ENCODE data around the gene CEACAM19.
"Not testable (repeated sequence)": the region's sequence is repeated elsewhere in the genome, so short reads cannot be mapped to it uniquely, and the experiment has no call there.

CEACAM19 gene

DNA sequence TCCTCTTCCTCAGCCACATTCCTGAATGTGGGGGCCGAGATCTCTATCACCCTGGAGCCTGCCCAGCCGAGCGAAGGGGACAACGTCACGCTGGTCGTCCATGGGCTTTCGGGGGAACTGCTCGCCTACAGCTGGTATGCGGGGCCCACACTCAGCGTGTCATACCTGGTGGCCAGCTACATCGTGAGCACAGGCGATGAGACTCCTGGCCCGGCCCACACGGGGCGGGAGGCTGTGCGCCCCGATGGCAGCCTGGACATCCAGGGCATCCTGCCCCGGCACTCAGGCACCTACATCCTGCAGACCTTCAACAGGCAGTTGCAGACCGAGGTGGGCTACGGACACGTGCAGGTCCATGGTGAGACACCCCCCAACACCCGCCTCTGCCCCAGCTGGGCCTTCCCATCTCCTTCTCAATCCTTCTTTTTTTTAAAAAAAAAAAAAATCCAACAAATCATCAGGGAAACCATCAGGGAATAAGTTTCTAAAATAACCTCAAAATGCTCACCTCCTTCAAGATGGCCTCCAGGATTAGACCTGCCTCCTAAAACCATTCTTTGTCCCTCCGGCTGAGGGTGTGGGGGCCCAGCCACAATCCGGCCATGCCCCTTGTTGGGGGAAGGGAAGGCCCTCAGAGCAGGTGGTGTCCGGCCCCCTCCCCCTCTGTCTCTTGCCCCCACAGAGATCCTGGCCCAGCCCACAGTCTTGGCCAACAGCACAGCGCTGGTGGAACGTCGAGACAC is 32.2 kb downstream of the CEACAM19 start:
- no peak for DNase-seq

DNA sequence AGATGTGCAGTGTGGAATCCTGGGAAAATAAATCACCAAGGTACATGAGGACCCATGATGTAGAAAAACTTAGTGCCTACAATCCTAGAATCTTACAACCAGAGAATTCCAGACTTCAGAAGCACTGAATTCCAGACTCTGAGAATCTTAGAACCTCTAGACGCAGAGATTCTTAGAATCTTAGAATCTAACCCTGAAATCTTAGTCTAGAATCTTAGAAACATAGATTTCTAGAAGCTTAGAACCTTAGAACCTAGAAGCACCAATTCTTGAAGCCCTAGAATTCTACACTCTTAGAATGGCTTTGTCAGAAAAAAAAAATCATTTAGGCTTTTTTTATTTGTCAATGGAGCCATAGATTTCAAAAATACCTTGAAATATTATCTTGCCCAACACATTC is 33.7 kb downstream of the CEACAM19 start:
- no peak for DNase-seq

DNA sequence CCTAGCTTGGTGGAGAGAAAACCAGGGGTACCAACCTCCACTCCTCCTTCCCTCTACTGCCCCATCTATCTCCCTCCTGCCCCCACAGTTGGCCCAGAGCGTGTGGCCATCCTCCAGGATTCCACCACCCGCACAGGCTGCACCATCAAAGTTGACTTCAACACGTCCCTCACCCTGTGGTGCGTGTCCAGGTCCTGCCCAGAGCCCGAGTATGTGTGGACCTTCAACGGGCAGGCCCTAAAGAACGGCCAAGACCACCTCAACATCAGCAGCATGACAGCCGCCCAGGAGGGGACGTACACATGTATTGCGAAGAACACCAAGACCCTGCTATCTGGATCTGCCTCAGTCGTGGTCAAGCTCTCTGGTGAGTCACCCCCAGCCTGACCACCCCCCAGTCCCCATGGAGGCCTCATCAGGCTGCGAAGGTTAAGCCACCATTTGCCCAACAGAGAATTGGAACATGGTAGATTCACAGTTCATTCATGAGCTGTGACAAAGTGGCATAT is 34.3 kb downstream of the CEACAM19 start:
- no peak for DNase-seq

DNA sequence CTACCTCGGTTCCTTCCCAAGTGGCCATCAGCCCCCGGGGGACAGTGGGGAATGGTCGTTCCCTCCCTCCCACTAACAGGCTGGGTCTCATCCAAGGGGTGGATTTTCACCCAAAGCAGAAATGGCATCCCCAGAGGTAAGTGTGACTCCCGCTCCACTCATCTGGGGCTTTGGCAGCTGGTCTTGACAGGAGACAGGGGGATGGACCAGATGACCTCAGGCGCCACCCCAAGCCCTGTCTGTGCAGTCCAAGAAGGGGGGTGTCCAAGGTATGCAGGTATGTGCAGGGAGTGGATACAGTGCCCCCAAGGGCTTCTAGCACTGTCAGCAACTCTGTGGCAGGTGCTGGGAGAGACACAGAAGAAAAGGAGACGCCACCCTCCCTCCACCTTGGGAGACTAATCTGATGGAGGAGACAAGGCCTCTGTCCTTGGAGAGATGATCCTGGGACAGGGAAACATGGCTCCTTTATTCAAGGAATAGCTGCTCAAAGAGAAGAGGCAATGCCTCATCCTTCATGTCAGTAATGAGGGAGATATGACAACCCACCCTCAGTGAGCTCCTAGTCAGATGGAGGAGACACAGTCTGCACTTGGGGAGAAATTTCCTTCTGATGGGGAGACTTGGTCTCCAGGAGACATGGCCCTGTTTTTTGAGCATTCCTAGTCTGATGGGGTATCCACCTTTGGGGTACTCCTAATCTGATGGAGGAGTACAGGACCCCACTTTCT is 35.4 kb downstream of the CEACAM19 start:
- no peak for DNase-seq

DNA sequence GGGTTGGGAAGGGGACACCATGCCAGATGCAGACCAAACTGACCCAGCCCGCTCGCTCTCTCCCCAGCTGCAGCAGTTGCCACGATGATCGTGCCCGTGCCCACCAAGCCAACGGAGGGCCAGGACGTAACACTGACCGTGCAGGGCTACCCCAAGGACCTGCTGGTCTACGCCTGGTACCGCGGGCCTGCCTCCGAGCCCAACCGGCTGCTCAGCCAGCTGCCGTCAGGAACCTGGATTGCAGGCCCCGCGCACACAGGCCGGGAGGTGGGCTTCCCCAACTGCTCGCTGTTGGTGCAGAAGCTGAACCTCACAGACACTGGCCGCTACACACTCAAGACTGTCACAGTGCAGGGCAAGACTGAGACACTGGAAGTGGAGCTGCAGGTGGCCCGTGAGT is 36.5 kb downstream of the CEACAM19 start:
- no peak for DNase-seq

DNA sequence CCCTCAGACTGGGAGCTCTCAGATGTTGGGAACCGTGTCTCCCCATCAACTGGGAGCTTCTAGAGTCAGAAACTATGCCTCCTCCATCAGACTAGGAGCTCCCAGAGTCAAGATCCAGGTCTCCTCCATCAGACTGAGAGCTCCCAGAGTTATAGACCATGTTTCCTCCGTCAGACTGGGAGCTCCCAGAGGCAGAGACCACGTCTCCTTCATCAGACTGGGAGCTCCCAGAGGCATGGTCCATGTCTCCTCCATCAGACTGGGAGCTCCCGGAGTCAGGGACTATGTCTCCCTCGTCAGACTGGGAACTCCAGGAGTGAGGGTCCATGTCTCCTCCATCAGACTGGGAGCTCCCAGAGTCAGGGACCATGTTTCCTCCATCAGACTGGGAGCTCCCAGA is 37.7 kb downstream of the CEACAM19 start:
- DNase-seq, result no peak

DNA sequence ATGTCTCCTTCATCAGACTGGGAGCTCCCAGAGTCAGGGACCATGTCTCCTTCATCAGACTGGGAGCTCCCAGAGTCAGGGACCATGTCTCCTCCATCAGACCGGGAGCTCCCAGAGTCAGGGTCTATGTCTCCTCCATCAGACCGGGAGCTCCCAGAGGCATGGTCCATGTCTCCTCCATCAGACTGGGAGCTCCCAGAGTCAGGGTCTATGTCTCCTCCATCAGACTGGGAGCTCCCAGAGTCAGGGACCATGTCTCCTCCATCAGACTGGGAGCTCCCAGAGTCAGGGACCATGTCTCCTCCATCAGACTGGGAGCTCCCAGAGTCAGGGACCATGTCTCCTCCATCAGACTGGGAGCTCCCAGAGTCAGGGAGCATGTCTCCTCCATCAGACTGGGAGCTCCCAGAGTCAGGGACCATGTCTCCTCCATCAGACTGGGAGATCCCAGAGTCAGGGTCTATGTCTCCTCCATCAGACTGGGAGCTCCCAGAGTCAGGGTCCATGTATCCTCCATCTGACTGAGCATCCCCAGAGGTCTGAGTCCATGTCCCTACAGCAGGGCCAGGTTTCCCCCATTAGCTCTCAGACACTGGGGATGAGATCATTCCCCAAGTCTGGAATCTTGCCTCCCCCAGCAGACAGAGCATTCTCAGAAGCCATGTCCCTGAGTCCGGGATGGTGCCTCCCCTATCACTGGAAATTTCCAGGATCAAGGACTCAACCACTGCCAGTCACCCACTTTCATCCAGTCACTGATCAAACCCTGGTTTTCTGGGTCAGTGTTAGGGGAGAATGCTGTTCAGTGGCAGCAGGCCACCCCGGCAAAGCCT is 38.4 kb downstream of the CEACAM19 start:
- DNase-seq, result not testable (repeated sequence)

DNA sequence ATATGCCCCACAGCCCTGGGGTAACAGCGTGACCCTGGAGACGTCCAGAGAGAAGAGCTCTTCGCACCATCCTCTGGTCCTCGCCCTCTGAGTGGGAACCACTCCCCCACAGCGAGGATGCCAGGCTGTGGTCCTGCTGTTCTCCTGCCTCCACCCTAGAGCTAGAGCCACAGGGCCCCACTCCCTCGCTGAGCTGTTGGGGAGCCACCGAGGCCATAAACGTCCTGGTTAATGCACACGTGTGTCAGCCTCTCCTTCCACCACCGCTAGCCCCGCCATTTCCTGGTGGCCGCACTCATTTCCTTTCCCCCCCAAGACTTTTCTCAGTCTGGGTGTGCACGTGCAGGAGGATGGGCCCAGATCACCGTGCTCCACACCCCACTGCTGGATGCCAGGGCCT is 39.2 kb downstream of the CEACAM19 start:
- no peak for DNase-seq

DNA sequence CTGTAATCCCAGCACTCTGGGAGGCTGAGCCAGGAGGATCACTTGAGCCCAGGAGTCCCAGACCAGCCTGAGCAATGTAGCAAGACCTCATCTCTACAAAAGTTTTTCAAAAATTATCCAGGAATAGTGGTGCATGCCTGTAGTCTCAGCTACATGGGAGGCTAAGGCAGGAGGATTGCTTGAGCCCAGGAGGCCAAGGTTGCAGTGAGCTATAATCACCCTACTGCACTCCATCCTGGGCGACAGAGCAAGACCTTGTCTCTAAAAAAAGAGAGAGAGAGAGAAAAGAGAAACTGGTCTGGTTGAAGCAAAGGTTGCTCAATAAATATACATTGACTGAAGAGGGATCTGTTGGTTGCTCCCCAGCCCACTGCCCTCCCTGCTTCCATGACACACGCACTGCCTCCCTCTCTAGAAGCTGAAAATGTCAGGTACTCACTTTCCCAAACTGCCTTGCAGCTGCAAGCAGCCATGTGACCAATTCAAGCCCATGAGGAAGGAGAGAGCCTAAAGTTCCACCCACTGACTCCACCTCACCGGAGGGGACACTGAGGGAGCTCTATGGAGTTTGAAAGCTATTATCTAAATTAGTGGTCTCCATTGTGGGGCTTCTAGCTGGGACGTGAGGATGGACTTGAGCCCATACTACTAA is 41.7 kb downstream of the CEACAM19 start:
- no peak for DNase-seq

DNA sequence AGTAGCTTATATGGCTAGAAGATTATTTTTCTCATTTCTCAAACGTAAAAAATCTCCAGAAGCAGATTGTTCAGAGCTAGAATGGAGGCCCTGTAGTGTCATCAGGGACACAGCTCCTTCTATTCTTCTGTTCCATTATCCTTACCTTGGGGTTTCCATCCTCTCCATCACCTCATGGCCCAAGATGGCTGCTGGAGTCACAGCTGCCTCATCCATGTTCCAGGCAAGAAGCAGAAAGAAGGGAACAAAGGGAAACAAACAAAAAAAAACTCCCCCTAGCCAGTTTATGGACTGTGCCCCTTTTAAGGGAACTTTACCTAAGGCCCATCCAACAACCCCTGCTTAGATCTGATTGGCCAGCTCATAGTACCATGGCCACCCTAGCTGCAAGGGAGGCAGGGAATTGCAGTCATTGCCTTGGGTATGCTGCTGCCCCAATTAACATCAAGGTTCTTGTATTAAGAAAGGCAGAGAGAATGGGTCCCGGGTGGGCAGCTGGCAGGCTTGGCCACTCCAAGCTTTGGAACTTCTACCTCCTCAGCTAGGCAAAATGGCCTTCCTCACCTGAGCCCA is 43.4 kb downstream of the CEACAM19 start:
- DNase-seq, result no peak

DNA sequence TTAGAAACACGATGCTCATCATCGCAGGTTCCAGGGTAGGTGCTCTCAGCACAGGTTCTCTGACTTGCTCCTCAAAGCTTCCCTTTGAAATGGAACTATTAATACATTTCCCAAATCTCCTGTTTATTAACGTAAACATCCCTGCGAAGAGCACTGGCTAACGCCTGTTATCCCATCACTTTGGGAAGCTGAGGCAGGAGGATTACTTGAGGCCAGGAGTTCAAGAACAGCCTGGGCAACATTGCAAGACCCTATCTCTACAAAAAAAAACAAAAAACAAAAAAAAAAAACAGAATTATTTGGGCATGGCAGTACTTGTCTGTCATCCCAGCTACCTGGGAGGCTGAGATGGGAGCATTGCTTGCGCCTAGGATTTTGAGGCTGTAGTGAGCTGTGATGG is 46.3 kb downstream of the CEACAM19 start:
- DNase-seq, result no peak

DNA sequence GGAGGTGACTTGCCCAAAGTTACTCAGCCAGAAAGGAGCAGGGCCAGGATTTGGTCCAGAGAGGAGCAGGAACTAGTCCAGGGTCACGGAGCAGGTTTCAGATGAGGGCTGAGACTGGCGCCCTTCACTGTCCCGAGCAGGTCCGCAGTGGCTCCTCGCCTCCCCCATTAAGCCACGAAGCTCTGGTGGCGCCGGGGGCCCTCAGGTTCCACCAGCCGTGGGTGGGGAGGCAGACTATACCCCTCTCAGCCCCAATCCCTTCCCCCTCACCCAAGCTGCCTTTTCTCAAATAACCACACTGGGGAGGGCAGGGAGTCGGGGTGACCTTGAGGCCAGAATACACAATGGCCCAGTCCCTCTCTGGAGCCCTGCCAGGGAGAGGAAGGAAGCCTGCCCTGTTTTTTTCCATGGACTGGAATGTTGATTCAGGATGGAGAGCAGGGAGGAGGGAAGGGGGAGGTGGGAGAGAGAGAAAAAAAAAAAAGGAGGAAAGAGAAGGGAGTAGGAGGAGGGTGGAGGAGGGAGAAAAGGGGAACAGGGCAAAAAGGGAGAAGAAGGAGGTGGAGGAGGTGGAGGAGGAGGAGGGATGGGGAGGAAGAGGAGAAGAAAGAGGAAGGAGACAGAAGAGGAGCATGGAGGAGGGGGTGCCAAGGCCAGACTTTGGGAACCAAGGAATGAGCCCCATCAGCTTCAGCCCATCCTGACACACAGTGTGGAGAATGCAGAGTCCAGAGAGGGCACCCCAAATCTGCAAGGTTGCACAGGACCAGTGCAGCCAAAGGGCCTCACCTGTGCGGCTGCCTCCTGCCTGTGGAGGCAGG is 47.4 kb downstream of the CEACAM19 start:
- DNase-seq, result no peak

DNA sequence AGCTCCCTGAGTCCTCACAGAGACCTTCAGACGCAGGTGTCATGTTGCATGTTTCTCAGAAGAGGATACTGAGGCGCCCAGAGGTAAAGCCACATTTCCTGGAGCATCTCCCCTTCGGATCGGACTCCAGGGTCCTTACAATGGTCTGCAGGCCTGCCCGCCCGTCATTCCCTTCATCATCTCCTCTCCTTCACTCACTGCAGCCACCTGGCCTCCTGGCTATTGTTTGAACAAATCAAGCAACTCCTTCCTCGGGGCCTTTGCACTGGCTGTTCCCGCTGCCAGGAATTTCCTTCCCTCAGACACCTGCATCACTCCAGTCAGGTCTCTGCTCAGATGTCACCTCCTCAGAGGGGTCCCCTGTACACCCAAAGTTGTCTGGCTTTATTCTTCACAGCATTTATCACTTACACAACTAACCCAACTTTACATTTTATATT is 48.0 kb downstream of the CEACAM19 start:
- no peak for DNase-seq

DNA sequence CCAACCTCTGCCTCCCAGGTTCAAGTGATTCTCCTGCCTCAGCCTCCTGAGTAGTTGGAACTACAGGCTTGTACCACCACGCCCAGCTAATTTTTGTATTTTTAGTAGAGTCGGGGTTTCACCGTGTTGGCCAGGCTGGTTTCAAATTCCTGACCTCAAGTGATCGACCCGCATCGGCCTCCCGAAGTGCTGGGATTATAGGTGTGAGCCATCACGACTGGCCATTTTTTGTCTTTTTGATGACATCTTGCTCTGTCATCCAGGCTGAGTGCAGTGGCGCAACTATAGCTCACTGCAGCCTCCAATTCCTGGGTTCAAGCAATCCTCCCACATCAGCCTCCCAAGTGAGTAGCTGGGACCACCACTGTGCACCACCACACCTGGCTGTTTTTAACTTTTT is 49.1 kb downstream of the CEACAM19 start:
- not testable (repeated sequence) for DNase-seq

DNA sequence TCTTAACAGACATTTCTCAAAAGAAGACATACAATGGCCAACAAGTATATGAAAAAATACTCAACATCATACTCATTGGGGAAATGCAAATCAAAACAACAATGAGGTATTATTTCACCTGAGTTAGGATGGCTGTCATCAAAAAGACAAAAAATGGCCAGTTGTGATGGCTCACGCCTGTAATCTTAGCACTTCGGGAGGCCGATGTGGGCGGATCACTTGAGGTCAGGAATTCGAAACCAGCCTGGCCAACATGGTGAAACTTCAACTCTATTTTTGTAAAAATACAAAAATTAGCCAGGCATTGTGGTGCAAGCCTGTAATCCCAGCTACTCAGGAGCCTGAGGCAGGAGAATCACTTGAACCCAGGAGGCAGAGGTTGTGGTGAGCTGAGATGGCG is 49.7 kb downstream of the CEACAM19 start:
- no peak for DNase-seq

GRCh38 chr19:44721369-44721768 is 50.1 kb downstream of the CEACAM19 start:
- DNase-seq, result not testable (repeated sequence)

- no peak for DNase-seq
Measured at GRCh38 chr19:44722131-44723121, 51.1 kb downstream of the CEACAM19 start.

DNA sequence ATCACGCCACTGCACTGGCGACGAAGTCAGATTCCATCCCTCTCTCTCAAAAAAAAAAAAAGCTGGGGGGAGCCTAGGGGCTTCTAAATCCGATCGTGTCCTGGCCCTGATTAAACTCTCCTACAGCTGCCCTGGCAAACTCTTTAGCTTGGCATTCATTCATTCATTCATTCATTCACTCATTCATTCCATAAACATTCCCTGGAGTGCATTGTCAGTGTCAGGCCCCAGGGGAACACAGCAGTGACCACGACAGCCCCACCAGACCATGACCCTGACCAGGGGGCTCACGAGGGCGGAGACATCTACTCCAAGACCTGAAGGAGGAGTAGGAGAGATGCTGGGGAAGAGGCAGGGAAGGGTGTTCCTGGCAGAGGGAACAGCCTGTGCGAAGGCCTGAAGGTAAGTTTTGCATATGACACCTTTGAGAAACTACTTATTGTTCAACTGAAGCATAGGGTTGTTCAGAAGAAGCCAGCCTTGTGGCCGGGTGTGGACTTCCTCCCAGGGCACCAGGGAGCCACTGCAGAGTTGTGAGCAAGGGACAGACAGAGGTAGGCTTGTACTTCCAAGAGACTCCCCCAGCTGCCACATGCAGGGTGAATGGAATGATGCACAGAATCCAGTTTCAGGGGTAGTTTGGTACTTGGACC is 52.1 kb downstream of the CEACAM19 start:
- no peak for DNase-seq

DNA sequence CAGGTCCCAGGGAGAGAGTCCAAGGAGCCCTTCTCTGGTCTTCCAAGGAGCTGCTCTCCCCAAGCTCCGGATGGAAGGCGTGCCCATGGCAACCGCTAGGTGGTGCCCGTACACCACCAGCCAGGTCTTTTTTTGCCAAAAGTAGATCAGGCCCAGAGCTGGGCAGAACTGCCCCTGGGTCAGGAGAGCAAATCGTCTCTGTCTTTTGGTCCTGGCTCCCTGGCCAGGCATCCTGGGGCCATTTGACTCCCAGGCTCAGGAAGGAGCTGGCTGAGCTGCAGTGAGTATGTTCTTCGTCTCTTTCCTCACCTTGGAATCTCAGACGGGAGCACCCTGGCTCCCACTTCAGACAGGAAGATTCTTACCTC is 52.7 kb downstream of the CEACAM19 start:
- DNase-seq, result peak; percentile 78 to 81

DNA sequence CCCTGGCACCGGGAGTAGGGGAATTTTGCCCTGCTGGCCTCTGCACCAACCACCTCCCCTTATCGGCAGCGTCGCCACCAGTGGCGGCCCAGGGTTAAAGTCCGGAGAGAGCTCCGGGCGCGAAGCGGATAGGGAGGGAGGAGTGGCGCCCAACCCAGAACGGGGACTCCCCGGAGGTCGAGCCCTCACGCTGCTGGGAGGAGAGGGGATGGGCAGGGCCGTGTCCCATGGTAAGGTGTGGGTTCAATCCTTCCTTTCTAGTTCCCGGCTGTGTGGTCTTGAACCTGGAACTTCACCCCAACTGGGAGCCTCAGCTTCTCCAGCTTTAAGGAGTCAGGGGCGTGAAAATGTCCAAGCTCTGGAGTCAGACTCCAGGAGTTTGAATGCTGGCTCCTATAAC is 54.0 kb downstream of the CEACAM19 start:
- no peak for DNase-seq
